Sigmoid colon (tissue), 7 donors: ENCODE data around the gene BOD1L1. TPM values are rescaled to one million over a fixed set of nuclear protein-coding genes. Genes with fewer than 3 reads are reported as not detected.

Source experiments
- DNase-seq: peaks from one replicate; pipeline ENCODE4 v3.0.0-alpha.2; 2019
- H3K27ac ChIP-seq, 4 donors: fragments of 200-600 bp; sonication (generic); one replicate each; pipeline ENCODE4 v1.5.1; 2016 to 2019; ENCODE audit warnings: mild to moderate bottlenecking in 1 of 4
- H3K27me3 ChIP-seq, 3 donors: fragments of 200-600 bp; sonication (generic); one replicate each; pipeline ENCODE4 v1.5.1; 2019; ENCODE audit warnings: mild to moderate bottlenecking in 1 of 3
- H3K36me3 ChIP-seq, 4 donors: fragments of 200-600 bp; sonication (generic); one replicate each; pipeline ENCODE4 v1.5.1; 2016 to 2019
- H3K4me1 ChIP-seq, 4 donors: fragments of 200-600 bp; sonication (generic); one replicate each; pipeline ENCODE4 v1.5.1; 2017 to 2019
- H3K4me3 ChIP-seq, 4 donors: fragments of 200-600 bp; sonication (generic); one replicate each; pipeline ENCODE4 v1.5.1; 2017 to 2019; ENCODE audit warnings: mild to moderate bottlenecking in 2 of 4, moderate library complexity in 1 of 4
- H3K9me3 ChIP-seq, 4 donors: fragments of 200-600 bp in 3 of 4; sonication (generic) in 3 of 4; one replicate each; pipeline versions ENCODE4 v1.5.1 to v1.6.1; 2013 to 2019
- EP300 ChIP-seq, 4 donors: sonication (generic); formaldehyde crosslinking; IDR thresholded peaks; one replicate each; pipeline ENCODE4 v1.6.1; 2017; ENCODE audit warnings: antibody characterized with exemption in 4 of 4
- POLR2A ChIP-seq, 2 donors: fragments of 450-650 bp; IDR thresholded peaks; one replicate each; pipeline ENCODE4 v1.6.1; 2016; ENCODE audit warnings: antibody characterized with exemption in 2 of 2, mild to moderate bottlenecking in 2 of 2, moderate library complexity in 2 of 2
- POLR2AphosphoS5 ChIP-seq, 4 donors: sonication (generic); formaldehyde crosslinking; IDR thresholded peaks; one replicate each; pipeline ENCODE4 v1.6.1; 2017; ENCODE audit warnings: antibody characterized with exemption in 4 of 4
- WGBS, 2 donors: extraction: QIAGEN DNeasy Blood & Tissue Kit; methylation state at CpG; one replicate each; pipeline ENCODE4 v1.1.7; 2013; 5-methylcytosine and 5-hydroxymethylcytosine counted together
- intact Hi-C: fragments of 100-400 bp; cut with DNase I; formaldehyde crosslinking; loops from one replicate; pipeline ENCODE4 v1.15.1; 2023
- polyA plus RNA-seq, 3 donors: library from polyadenylated mRNA; stranded (reverse); fragments of 200-250 nt; gene quantifications; one replicate each; pipeline ENCODE4 v1.2.3, GENCODE V29; 2013
- total RNA-seq, 4 donors: library from RNA; depleted of rRNA; stranded (reverse); fragments of >200 nt; gene quantifications; one replicate each; pipeline ENCODE4 v1.1.0, GENCODE V29; 2016
- TF ChIP-seq, protein P1 (sequence below), 4 experiments: fragments of 450-650 bp in 3 of 4; fragments of 200-600 bp in 1 of 4; IDR thresholded peaks; one replicate each; pipeline ENCODE4 v1.5.1; 2016 to 2019; ENCODE audit warnings: antibody characterized with exemption in 4 of 4, mild to moderate bottlenecking in 3 of 4, moderate library complexity in 2 of 4
- donor health status: healthy with polysubstance abuse.
- donor health status: Bipolar disorder and iron deficiency.
- donor health status: healthy.

The BOD1L1 gene
- total and polyA plus RNA-seq, 7 donors, result 8.3 to 46.0 (median 34.3) TPM

DNA sequence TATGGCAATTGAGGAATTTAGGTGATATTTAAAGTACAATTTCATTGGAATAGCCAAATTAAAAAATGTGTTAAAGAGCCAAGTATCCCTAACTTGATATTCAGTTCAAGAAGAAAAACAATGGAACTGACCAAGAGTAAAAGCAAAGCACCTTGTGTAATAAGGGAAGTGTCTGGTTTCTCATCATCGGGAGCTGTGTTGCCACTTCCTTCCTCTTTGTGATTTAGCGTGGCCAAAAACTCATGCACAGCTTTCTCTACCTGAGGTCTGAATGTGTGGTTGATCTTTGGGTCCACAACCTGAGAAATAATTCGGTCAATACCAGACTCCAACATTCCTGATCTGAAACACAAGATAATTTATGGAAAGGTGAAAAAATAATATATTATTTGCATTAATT, 12.4 kb downstream of the BOD1L1 start:
- intact Hi-C loops, result no loop called here
- H3K9me3 ChIP-seq, result no peaks in the 10 kb centered on the region
- peaks cover 12 to 85% (median 36%) of the 10 kb centered on the region in 4 donors for H3K36me3 ChIP-seq
- no peaks in the 10 kb centered on the region for H3K27me3 ChIP-seq
- H3K4me3 ChIP-seq, result no peak overlapping the region
- WGBS, 2 donors, result 51 to 85% methylated on average over 3 of the region's 3 CpGs
- H3K4me1 ChIP-seq, result peaks cover 0 to 27% (median 17%) of the 10 kb centered on the region in 4 donors
- DNase-seq, result no peak
- no peak overlapping the region for H3K27ac ChIP-seq
- TF ChIP-seq POLR2AphosphoS5 (IDR thresholded peaks at IDR 0.05) (no peak), EP300 (IDR thresholded peaks at IDR 0.05) (no peak), POLR2A (IDR thresholded peaks at IDR 0.05) (no peak)
- TF ChIP-seq, protein P1, sequence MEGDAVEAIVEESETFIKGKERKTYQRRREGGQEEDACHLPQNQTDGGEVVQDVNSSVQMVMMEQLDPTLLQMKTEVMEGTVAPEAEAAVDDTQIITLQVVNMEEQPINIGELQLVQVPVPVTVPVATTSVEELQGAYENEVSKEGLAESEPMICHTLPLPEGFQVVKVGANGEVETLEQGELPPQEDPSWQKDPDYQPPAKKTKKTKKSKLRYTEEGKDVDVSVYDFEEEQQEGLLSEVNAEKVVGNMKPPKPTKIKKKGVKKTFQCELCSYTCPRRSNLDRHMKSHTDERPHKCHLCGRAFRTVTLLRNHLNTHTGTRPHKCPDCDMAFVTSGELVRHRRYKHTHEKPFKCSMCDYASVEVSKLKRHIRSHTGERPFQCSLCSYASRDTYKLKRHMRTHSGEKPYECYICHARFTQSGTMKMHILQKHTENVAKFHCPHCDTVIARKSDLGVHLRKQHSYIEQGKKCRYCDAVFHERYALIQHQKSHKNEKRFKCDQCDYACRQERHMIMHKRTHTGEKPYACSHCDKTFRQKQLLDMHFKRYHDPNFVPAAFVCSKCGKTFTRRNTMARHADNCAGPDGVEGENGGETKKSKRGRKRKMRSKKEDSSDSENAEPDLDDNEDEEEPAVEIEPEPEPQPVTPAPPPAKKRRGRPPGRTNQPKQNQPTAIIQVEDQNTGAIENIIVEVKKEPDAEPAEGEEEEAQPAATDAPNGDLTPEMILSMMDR (IDR thresholded peaks at IDR 0.05), result no peak

DNA sequence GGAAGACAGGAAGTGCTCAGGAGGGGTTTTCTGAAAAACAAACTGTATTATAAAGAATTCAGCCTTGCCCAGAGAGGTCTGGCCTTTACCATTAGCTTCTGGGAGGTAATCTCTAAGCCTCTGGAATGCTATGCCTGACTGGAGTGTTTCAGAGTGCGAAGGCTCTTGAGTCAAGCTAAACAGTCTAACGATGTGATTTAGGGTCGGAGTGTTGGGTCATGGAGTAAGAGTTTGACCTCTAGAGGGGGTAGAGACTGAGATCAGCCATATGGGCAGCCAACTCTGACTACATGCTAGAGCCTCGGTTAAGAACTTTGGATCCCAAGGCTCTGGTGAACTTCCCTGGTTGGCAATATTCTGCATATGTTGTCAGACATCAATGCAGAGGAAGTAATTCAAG, 15.0 kb downstream of the BOD1L1 start:
- intact Hi-C loops, result no loop called here
- Histone ChIP-seq H3K27me3 (no peaks in the 10 kb centered on the region), H3K27ac (peak overlapping the region in 2 of 4 donors; percentile 70 to 72), H3K4me1 (peaks cover 0 to 26% (median 17%) of the 10 kb centered on the region in 4 donors), H3K4me3 (no peak overlapping the region), H3K9me3 (no peaks in the 10 kb centered on the region), H3K36me3 (peaks cover 7 to 88% (median 39%) of the 10 kb centered on the region in 4 donors)
- DNase-seq, result no peak
- 78 to 85% methylated on average over 4 of the region's 4 CpGs for WGBS, 2 donors
- TF ChIP-seq, protein P1 (IDR thresholded peaks at IDR 0.05), result no peak
- no peak for TF ChIP-seq EP300 (IDR thresholded peaks at IDR 0.05)
- no peak for TF ChIP-seq POLR2AphosphoS5 (IDR thresholded peaks at IDR 0.05)
- no peak for TF ChIP-seq POLR2A (IDR thresholded peaks at IDR 0.05)

DNA sequence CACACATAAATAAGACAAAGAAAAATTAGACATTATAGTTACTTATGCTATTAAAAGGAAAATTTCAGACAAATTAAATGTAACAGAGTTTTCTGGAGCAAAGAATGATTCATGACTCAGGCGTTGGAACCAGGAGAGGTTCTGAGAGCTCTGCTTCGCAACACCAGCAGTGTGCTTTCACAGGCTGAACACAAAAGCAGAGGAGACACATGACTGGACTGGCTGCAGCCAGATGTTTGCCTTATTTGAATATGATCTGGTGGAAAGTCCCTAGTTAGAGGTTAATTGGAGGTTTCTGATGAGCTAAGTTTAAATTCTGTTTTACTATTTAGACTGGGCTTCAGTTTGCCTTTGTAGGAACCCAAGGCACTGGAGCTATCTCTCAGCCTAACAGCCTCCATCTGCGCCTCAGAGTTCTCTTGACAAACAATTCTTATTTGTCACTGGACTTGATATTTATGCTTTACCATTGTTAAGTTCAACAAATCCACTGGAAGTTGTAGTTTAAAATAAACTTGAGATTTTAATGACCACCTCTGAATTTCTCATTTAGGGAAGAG, 16.2 kb downstream of the BOD1L1 start:
- H3K4me3 ChIP-seq, result no peak overlapping the region
- H3K4me1 ChIP-seq, result peaks cover 0 to 26% (median 17%) of the 10 kb centered on the region in 4 donors
- 72 to 89% methylated on average over 3 of the region's 3 CpGs for WGBS, 2 donors
- peaks cover 10 to 92% (median 42%) of the 10 kb centered on the region in 4 donors for H3K36me3 ChIP-seq
- intact Hi-C loops, result no loop called here
- TF ChIP-seq POLR2AphosphoS5 (IDR thresholded peaks at IDR 0.05) (peak in 2 of 4 donors; percentile 37 to 69), POLR2A (IDR thresholded peaks at IDR 0.05) (no peak)
- DNase-seq, result no peak
- H3K27ac ChIP-seq, result peak overlapping the region in 3 of 4 donors; percentile 55 to 72 (median 70)
- no peaks in the 10 kb centered on the region for H3K9me3 ChIP-seq
- no peaks in the 10 kb centered on the region for H3K27me3 ChIP-seq

DNA sequence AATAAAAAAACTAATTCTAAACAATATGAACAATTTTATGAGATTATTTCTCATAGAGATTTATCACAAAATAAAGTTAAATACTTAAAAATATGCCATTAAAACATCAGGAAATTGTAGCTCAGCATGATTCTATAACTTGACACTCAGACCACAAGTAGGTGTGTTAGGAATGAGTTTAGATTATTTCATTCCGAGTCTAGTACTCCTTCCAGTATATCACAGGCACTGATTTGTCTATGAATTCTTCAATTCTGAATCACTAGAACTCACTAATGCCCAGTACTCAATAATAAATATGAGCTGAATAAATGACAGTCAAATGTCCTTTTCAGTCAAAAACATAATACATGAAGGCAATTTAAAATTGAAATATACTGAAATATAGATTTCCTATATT, 22.2 kb downstream of the BOD1L1 start:
- 91 to 93% methylated on average over 1 of the region's 1 CpG for WGBS, 2 donors
- no peaks in the 10 kb centered on the region for H3K9me3 ChIP-seq
- peaks cover 0 to 1% (median under 1%) of the 10 kb centered on the region in 4 donors for H3K4me1 ChIP-seq
- no peaks in the 10 kb centered on the region for H3K27me3 ChIP-seq
- no peak for DNase-seq
- TF ChIP-seq, protein P1 (IDR thresholded peaks at IDR 0.05), result no peak
- TF ChIP-seq POLR2A (IDR thresholded peaks at IDR 0.05), result no peak
- TF ChIP-seq EP300 (IDR thresholded peaks at IDR 0.05), result no peak
- TF ChIP-seq POLR2AphosphoS5 (IDR thresholded peaks at IDR 0.05), result no peak
- intact Hi-C loops, result no loop called here
- no peak overlapping the region for H3K27ac ChIP-seq
- H3K4me3 ChIP-seq, result no peak overlapping the region
- peaks cover 18 to 100% (median 46%) of the 10 kb centered on the region in 4 donors for H3K36me3 ChIP-seq

DNA sequence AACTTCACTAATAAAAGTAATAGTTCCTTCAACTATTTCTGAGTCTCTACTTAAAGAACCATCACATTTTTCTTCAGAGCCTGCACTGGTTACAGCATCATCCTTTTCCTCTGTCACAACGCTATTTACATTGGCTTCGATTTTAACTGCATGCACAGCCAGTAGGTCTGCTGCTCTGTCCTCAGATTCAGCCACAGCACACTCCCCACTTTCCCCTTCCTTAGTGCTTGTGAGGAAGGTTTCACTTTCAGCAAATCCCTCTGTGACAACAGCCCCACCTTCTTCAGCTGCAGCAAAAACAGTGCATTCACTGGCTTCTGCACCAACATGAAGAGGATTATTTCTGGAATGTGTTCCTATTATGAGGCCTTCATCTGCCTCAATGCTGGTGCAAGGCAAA, 25.7 kb downstream of the BOD1L1 start:
- DNase-seq, result no peak
- no peak overlapping the region for H3K4me3 ChIP-seq
- WGBS, 2 donors, result 94 to 97% methylated on average over 2 of the region's 2 CpGs
- no peak overlapping the region for H3K27ac ChIP-seq
- intact Hi-C loops, result no loop called here
- TF ChIP-seq, protein P1 (IDR thresholded peaks at IDR 0.05), result no peak
- no peak for TF ChIP-seq EP300 (IDR thresholded peaks at IDR 0.05)
- no peak for TF ChIP-seq POLR2AphosphoS5 (IDR thresholded peaks at IDR 0.05)
- TF ChIP-seq POLR2A (IDR thresholded peaks at IDR 0.05), result no peak
- no peaks in the 10 kb centered on the region for H3K4me1 ChIP-seq
- no peaks in the 10 kb centered on the region for H3K9me3 ChIP-seq
- H3K36me3 ChIP-seq, result peaks cover 18 to 80% (median 33%) of the 10 kb centered on the region in 4 donors
- H3K27me3 ChIP-seq, result no peaks in the 10 kb centered on the region
